Breast epithelium (tissue), 3 donors: ENCODE measurements around the gene TADA2A.

ENCODE experiments used
- CTCF ChIP-seq, 3 donors: fragments of 450-650 bp; IDR thresholded peaks; one replicate each; pipeline ENCODE4 v1.5.1; 2016 to 2017; ENCODE audit warnings: antibody characterized with exemption in 3 of 3, mild to moderate bottlenecking in 3 of 3, moderate library complexity in 3 of 3
- POLR2A ChIP-seq: fragments of 450-650 bp; IDR thresholded peaks from one replicate; pipeline ENCODE4 v1.6.1; 2016; ENCODE audit warnings: antibody characterized with exemption, mild to moderate bottlenecking, moderate library complexity

GRCh38 chr17:37359682-37360188 lies 47.0 kb upstream of the TADA2A start:
- no peak for TF ChIP-seq CTCF (IDR thresholded peaks at IDR 0.05)
- no peak for TF ChIP-seq POLR2A
